ENCODE measurements around the gene TP63. TPM values are rescaled to one million over a fixed set of nuclear protein-coding genes. Genes with fewer than 3 reads are reported as not detected.

The TP63 gene
- total RNA-seq, 2 donors from 2014 or later = not detected

DNA sequence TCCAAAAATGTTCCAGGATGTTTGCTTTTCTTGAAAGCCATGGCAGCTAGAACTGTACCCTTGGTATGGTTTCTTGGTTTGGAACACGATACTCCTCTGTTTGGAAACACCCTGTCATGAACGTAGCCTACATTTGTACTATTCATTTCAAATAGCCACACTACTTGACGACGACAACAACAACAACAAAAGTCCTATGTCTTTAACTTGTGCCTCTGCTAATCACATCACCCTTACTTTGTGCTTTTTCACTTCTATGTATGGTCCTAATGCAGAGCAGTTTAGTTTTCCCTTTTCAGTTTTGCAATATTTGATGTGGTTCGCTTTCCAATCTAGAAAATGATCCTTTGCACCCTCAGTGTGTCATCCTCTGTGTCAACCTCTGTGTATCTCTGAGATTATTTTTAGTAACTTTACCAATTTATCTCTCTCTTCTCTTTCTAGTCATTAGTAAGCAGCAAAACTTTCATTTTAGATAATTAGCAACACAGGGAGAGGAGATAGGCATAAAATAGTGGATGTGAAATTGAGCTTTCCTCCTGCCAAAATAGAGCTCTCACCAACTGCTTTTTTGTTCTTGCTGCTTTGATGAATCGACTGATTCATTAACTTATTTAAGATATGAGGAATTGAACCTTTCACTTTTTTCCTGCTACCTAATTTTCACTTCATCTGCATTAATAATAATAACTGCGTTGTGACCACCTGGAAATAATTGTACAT is 44.1 kb upstream of the TP63 start:
- H3K36me3 Mint-ChIP-seq (ENCODE audit: low read depth) = no peaks in the 10 kb centered on the region
- no peaks in the 10 kb centered on the region for H3K4me1 Mint-ChIP-seq
- 89 to 99% methylated on average over 7 of the region's 7 CpGs for WGBS, 2 experiments (ENCODE audit: insufficient coverage in 1 of 2, insufficient read length in 1 of 2)
- H3K27ac ChIP-seq (ENCODE audit: low read depth, low read length) = no peak overlapping the region
- H3K9me3 Mint-ChIP-seq = no peaks in the 10 kb centered on the region
- no peak overlapping the region for H3K27ac Mint-ChIP-seq
- no peaks in the 10 kb centered on the region for H3K27me3 ChIP-seq (ENCODE audit: control insufficient read depth, insufficient read depth, low read length, poor library complexity, severe bottlenecking)
- H3K9ac ChIP-seq (ENCODE audit: extremely low read depth, low read length, poor library complexity, severe bottlenecking) = no peak overlapping the region
- no peak overlapping the region for H3K4me3 ChIP-seq (ENCODE audit: low read length)
- no peak overlapping the region for H3K4me3 Mint-ChIP-seq
- H3K9me3 ChIP-seq (ENCODE audit: control insufficient read depth, low read length) = no peaks in the 10 kb centered on the region
- H3K27me3 Mint-ChIP-seq (ENCODE audit: insufficient read depth) = no peaks in the 10 kb centered on the region
- DNase-seq = no peak
- H3K36me3 ChIP-seq (ENCODE audit: control insufficient read depth, insufficient read depth, low read length) = no peaks in the 10 kb centered on the region
- no peaks in the 10 kb centered on the region for H3K4me1 ChIP-seq (ENCODE audit: control insufficient read depth, insufficient read depth, low read length)
- TF ChIP-seq, protein P1, sequence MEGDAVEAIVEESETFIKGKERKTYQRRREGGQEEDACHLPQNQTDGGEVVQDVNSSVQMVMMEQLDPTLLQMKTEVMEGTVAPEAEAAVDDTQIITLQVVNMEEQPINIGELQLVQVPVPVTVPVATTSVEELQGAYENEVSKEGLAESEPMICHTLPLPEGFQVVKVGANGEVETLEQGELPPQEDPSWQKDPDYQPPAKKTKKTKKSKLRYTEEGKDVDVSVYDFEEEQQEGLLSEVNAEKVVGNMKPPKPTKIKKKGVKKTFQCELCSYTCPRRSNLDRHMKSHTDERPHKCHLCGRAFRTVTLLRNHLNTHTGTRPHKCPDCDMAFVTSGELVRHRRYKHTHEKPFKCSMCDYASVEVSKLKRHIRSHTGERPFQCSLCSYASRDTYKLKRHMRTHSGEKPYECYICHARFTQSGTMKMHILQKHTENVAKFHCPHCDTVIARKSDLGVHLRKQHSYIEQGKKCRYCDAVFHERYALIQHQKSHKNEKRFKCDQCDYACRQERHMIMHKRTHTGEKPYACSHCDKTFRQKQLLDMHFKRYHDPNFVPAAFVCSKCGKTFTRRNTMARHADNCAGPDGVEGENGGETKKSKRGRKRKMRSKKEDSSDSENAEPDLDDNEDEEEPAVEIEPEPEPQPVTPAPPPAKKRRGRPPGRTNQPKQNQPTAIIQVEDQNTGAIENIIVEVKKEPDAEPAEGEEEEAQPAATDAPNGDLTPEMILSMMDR (conservative IDR thresholded peaks at IDR 0.05) = no peak

DNA sequence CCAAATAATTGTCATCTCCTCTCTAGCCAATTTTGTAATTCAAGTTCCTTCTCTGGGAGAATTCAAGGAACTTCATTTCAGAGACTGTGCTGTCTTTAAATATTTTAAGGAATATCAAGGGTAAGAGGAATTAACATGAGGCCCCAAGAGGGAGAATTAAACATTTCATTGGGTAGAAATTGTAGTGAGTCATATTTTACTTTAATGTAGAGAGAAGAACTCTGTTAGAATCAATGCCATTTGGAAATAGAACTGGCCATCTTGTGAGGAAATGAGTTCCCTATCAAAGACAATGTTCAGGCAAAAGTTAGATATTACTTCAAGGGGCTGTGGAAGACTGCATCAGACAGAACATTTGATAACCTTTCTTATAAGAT is 43.5 kb upstream of the TP63 start:
- Mint-ChIP-seq H3K27ac (no peak overlapping the region), H3K9me3 (no peaks in the 10 kb centered on the region), H3K4me1 (no peaks in the 10 kb centered on the region), H3K27me3 (ENCODE audit: insufficient read depth) (no peaks in the 10 kb centered on the region), H3K4me3 (no peak overlapping the region), H3K36me3 (ENCODE audit: low read depth) (no peaks in the 10 kb centered on the region)
- Histone ChIP-seq H3K36me3 (ENCODE audit: control insufficient read depth, insufficient read depth, low read length) (no peaks in the 10 kb centered on the region), H3K9ac (ENCODE audit: extremely low read depth, low read length, poor library complexity, severe bottlenecking) (no peak overlapping the region), H3K27me3 (ENCODE audit: control insufficient read depth, insufficient read depth, low read length, poor library complexity, severe bottlenecking) (no peaks in the 10 kb centered on the region), H3K4me3 (ENCODE audit: low read length) (no peak overlapping the region), H3K27ac (ENCODE audit: low read depth, low read length) (no peak overlapping the region), H3K9me3 (ENCODE audit: control insufficient read depth, low read length) (no peaks in the 10 kb centered on the region), H3K4me1 (ENCODE audit: control insufficient read depth, insufficient read depth, low read length) (no peaks in the 10 kb centered on the region)
- DNase-seq = no peak
- TF ChIP-seq, protein P1 (conservative IDR thresholded peaks at IDR 0.05) = no peak

DNA sequence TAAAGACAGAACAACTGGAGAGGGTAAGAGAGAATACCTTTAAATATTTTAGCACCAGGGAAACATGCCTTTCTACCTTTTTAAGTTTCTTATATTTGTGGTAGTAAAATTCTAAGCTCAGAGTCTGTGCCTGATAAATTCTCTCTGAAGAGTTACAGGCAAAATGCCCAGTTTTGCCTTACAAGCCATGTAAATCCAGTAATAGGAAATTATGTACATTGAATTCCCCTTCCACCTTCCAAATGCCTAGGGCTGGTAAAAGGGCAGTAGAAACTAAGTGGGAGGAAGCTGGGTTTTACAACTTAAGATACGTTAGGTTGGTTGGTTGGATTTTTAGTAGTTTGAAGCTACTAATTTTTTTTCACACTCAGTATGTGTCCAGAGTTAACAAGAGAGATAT is 43.1 kb upstream of the TP63 start:
- H3K4me3 Mint-ChIP-seq = no peak overlapping the region
- Histone ChIP-seq H3K4me3 (ENCODE audit: low read length) (no peak overlapping the region), H3K36me3 (ENCODE audit: control insufficient read depth, insufficient read depth, low read length) (no peaks in the 10 kb centered on the region), H3K27me3 (ENCODE audit: control insufficient read depth, insufficient read depth, low read length, poor library complexity, severe bottlenecking) (no peaks in the 10 kb centered on the region), H3K9ac (ENCODE audit: extremely low read depth, low read length, poor library complexity, severe bottlenecking) (no peak overlapping the region), H3K4me1 (ENCODE audit: control insufficient read depth, insufficient read depth, low read length) (no peaks in the 10 kb centered on the region), H3K9me3 (ENCODE audit: control insufficient read depth, low read length) (no peaks in the 10 kb centered on the region), H3K27ac (ENCODE audit: low read depth, low read length) (no peak overlapping the region)
- 100% methylated on average over 1 of the region's 1 CpG; no CpG with 5 or more reads in 1 of the 2 experiments for WGBS, 2 experiments (ENCODE audit: insufficient coverage in 1 of 2, insufficient read length in 1 of 2)
- TF ChIP-seq, protein P1 (conservative IDR thresholded peaks at IDR 0.05) = no peak
- no peak for DNase-seq
- no peaks in the 10 kb centered on the region for H3K4me1 Mint-ChIP-seq
- H3K27me3 Mint-ChIP-seq (ENCODE audit: insufficient read depth) = no peaks in the 10 kb centered on the region
- H3K27ac Mint-ChIP-seq = no peak overlapping the region
- no peaks in the 10 kb centered on the region for H3K36me3 Mint-ChIP-seq (ENCODE audit: low read depth)
- no peaks in the 10 kb centered on the region for H3K9me3 Mint-ChIP-seq
